ENCODE measurements around the gene NAA10.

Gene NAA10

GRCh38 chrX:153903991-153904957 lies 30.6 kb downstream of the NAA10 start, which contains the start of gene AVPR2:
TSS of gene AVPR2 (plus strand) at chrX:153904673. CDS start at chrX:153905146, 473 bp downstream.
- Mint-ChIP-seq H3K4me1 (peaks cover 45% of the 10 kb centered on the region), H3K4me3 (peak within 1 kb of the TSS; percentile 63), H3K27ac (ENCODE audit: low read depth) (peak within 1 kb of the TSS; percentile 85), H3K9me3 (no peaks in the 10 kb centered on the region), H3K36me3 (ENCODE audit: insufficient read depth) (peaks cover 16% of the 10 kb centered on the region), H3K27me3 (no peaks in the 10 kb centered on the region)
- DNase-seq (ENCODE audit: low spot score in 2 of 2) = no peak
- ATAC-seq (replicated peaks; ENCODE audit: extremely low read depth, poor library complexity, severe bottlenecking) = no peak

DNA sequence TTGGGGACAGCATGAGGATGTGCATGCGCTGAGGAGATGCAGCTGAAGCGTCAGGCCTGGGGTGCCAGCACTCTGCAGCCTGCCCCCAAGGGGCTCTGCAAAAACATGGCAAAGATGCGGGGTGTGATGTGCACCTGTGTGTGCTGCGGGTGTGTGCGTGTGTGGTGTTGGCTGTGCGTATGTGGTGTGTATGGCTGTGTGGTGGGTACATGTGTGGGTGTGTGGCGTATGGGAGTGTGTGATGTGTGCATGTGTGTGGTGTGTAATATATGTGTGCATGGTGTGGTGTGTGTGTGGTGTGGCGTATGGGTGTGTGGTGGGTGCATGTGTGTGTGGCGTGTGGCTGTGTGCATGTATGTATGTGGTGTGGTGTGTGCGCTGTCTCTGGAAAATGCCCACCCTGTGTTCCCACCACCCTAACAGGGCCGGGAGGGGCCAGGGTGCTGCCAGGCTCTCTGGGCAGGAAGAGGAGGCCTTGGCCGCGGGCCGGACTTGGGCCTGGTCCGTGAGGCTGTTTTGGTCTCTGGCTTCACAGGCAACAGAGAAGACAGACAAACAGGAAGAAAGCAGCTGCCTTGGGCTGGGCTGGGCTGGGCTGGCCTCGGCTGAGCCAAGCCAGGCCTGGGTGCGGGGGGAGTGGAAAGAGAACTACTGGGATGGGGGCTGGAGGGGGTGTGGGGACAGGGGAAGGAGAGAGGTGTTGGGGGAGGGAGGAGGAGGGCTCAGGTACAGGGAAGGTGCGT lies 31.4 kb downstream of the NAA10 start:
- peaks cover 13% of the 10 kb centered on the region for H3K36me3 Mint-ChIP-seq (ENCODE audit: insufficient read depth)
- H3K27ac Mint-ChIP-seq (ENCODE audit: low read depth) = peak overlapping the region; percentile 44
- H3K4me3 Mint-ChIP-seq = peak overlapping the region; percentile 63
- H3K27me3 Mint-ChIP-seq = no peaks in the 10 kb centered on the region
- ATAC-seq (replicated peaks; ENCODE audit: extremely low read depth, poor library complexity, severe bottlenecking) (no peak), DNase-seq (ENCODE audit: low spot score in 2 of 2) (no peak)
- H3K9me3 Mint-ChIP-seq = no peaks in the 10 kb centered on the region
- peaks cover 45% of the 10 kb centered on the region for H3K4me1 Mint-ChIP-seq

DNA sequence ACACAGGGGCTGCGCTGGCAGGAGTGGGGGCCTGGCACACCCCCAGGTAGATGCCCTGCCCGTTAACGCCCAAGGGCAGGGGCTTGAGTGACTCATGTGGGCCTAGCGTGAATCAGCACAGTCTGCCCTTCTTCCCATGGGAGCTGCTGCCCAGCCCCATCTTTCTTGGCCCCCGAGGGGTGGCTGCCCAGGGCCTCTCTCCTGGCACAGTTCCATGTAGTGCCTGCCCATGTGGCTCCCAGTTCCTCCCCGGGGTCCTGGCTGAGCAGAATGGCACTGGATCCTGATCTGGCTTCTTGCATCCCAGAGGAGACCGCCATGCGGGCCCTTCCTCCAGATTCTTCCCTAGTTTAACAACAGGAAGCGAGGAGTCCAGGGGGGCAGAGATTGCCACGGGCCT lies 32.5 kb downstream of the NAA10 start:
- peak overlapping the region; percentile 87 for H3K27ac Mint-ChIP-seq (ENCODE audit: low read depth)
- DNase-seq (ENCODE audit: low spot score in 2 of 2) (no peak), ATAC-seq (replicated peaks; ENCODE audit: extremely low read depth, poor library complexity, severe bottlenecking) (no peak)
- no peaks in the 10 kb centered on the region for H3K9me3 Mint-ChIP-seq
- H3K36me3 Mint-ChIP-seq (ENCODE audit: insufficient read depth) = peaks cover 10% of the 10 kb centered on the region
- H3K4me3 Mint-ChIP-seq = no peak overlapping the region
- H3K4me1 Mint-ChIP-seq = peaks cover 45% of the 10 kb centered on the region
- H3K27me3 Mint-ChIP-seq = no peaks in the 10 kb centered on the region

DNA sequence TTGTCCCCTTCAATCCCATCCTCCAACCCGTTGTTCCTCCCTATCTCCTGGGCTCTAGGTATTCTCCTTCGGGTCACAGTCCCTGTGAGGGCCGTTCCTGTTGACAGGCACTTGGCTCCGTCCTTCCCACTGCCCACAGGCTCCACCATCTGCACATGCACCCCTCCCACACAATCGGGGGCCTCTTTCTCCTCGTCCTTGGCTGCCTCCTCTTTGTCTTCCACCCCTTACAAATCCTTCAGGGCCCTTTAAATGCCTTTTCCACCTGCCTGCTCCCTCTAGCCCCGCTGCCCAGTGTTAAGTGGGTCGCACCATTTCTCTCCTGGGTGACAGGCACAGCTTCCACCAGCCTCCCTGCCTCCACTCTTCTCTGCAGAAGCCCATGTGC lies 33.1 kb downstream of the NAA10 start:
- no peak for DNase-seq (ENCODE audit: low spot score in 2 of 2)
- H3K36me3 Mint-ChIP-seq (ENCODE audit: insufficient read depth) = peaks cover 10% of the 10 kb centered on the region
- peak overlapping the region; percentile 29 for H3K4me3 Mint-ChIP-seq
- H3K4me1 Mint-ChIP-seq = peaks cover 45% of the 10 kb centered on the region
- peak overlapping the region; percentile 87 for H3K27ac Mint-ChIP-seq (ENCODE audit: low read depth)
- no peaks in the 10 kb centered on the region for H3K9me3 Mint-ChIP-seq
- no peaks in the 10 kb centered on the region for H3K27me3 Mint-ChIP-seq
- no peak for ATAC-seq (replicated peaks; ENCODE audit: extremely low read depth, poor library complexity, severe bottlenecking)

GRCh38 chrX:153900831-153901752 lies 33.7 kb downstream of the NAA10 start:
- H3K27ac Mint-ChIP-seq (ENCODE audit: low read depth) = peak overlapping the region; percentile 87
- peak; percentile 88 for ATAC-seq (replicated peaks; ENCODE audit: extremely low read depth, poor library complexity, severe bottlenecking)
- peaks cover 8% of the 10 kb centered on the region for H3K36me3 Mint-ChIP-seq (ENCODE audit: insufficient read depth)
- DNase-seq (ENCODE audit: low spot score in 2 of 2) = peak; percentile 17 to 52
- H3K27me3 Mint-ChIP-seq = no peaks in the 10 kb centered on the region
- no peaks in the 10 kb centered on the region for H3K9me3 Mint-ChIP-seq
- peak overlapping the region; percentile 29 for H3K4me3 Mint-ChIP-seq
- H3K4me1 Mint-ChIP-seq = peaks cover 40% of the 10 kb centered on the region

DNA sequence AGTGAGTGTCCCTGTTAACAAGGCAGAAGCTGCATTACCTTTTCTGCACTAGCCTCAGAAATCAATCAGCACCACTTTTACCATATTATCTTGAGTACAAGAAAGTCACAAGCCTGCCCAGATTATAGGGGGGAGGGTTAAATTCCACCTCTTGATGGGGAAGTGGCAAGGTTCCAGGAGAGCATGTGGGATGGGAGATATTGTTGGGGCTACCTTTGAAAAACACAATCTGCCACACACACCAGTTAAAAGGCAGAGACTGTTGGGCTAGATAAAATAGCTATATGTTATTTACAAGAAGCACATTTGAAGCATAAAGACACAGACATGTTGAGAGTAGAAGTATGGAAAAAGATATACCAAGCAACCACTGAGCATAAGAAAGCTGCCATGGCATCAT lies 36.9 kb downstream of the NAA10 start:
- Mint-ChIP-seq H3K27ac (ENCODE audit: low read depth) (no peak overlapping the region), H3K36me3 (ENCODE audit: insufficient read depth) (peaks cover 3% of the 10 kb centered on the region), H3K4me3 (no peak overlapping the region), H3K27me3 (no peaks in the 10 kb centered on the region), H3K4me1 (peaks cover 18% of the 10 kb centered on the region), H3K9me3 (no peaks in the 10 kb centered on the region)
- DNase-seq (ENCODE audit: low spot score in 2 of 2) (no peak), ATAC-seq (replicated peaks; ENCODE audit: extremely low read depth, poor library complexity, severe bottlenecking) (no peak)

GRCh38 chrX:153889123-153889522 lies 45.7 kb downstream of the NAA10 start:
- H3K27ac Mint-ChIP-seq (ENCODE audit: low read depth) = no peak overlapping the region
- no peak overlapping the region for H3K4me3 Mint-ChIP-seq
- peaks cover 1% of the 10 kb centered on the region for H3K36me3 Mint-ChIP-seq (ENCODE audit: insufficient read depth)

DNA sequence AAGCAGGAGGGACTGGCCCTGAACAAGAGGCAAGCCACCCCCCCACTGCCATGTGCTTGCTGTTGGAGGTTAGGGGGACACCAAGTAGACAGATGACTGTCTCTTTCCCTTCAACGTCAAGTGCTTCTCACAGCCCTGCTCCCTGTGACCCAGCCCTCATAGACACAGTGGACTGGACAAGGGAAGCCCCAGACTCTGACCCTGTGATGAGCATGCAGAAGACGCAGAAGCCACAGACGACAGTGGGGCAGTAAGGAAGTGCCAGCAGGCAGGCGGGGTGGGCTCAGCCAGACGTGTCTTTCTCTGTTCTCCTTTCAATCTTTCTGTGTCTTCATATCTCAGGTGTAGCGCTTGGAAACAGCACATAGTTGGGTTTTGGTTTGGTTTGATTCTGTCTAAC lies 46.5 kb downstream of the NAA10 start:
- no peak for ATAC-seq (replicated peaks; ENCODE audit: extremely low read depth, poor library complexity, severe bottlenecking)
- DNase-seq (ENCODE audit: low spot score in 2 of 2) = no peak
- Mint-ChIP-seq H3K27me3 (peaks cover 8% of the 10 kb centered on the region), H3K36me3 (ENCODE audit: insufficient read depth) (peaks cover 1% of the 10 kb centered on the region), H3K4me3 (no peak overlapping the region), H3K4me1 (no peaks in the 10 kb centered on the region), H3K27ac (ENCODE audit: low read depth) (no peak overlapping the region), H3K9me3 (no peaks in the 10 kb centered on the region)

More at GRCh38 chrX:153889123-153889522, 45.7 kb downstream of the NAA10 start:
- DNase-seq (ENCODE audit: low spot score in 2 of 2) (no peak), ATAC-seq (replicated peaks; ENCODE audit: extremely low read depth, poor library complexity, severe bottlenecking) (no peak)
- no peaks in the 10 kb centered on the region for H3K9me3 Mint-ChIP-seq
- H3K27me3 Mint-ChIP-seq = peaks cover 5% of the 10 kb centered on the region
- H3K4me1 Mint-ChIP-seq = no peaks in the 10 kb centered on the region

- Mint-ChIP-seq H3K9me3 (no peaks in the 10 kb centered on the region), H3K27me3 (peaks cover 12% of the 10 kb centered on the region), H3K4me3 (no peak overlapping the region), H3K27ac (ENCODE audit: low read depth) (no peak overlapping the region), H3K36me3 (ENCODE audit: insufficient read depth) (peaks cover 1% of the 10 kb centered on the region), H3K4me1 (no peaks in the 10 kb centered on the region)
- DNase-seq (ENCODE audit: low spot score in 2 of 2) = no peak
- ATAC-seq (replicated peaks; ENCODE audit: extremely low read depth, poor library complexity, severe bottlenecking) = no peak
Measured at GRCh38 chrX:153887385-153887784, 47.5 kb downstream of the NAA10 start.

GRCh38 chrX:153886915-153887314 lies 47.9 kb downstream of the NAA10 start:
- DNase-seq (ENCODE audit: low spot score in 2 of 2) (no peak), ATAC-seq (replicated peaks; ENCODE audit: extremely low read depth, poor library complexity, severe bottlenecking) (no peak)
- H3K4me3 Mint-ChIP-seq = peak overlapping the region; percentile 50
- H3K27me3 Mint-ChIP-seq = peaks cover 17% of the 10 kb centered on the region
- no peaks in the 10 kb centered on the region for H3K9me3 Mint-ChIP-seq
- H3K27ac Mint-ChIP-seq (ENCODE audit: low read depth) = no peak overlapping the region
- H3K36me3 Mint-ChIP-seq (ENCODE audit: insufficient read depth) = peaks cover 1% of the 10 kb centered on the region
- H3K4me1 Mint-ChIP-seq = no peaks in the 10 kb centered on the region

- H3K27ac Mint-ChIP-seq (ENCODE audit: low read depth) = no peak within 1 kb of the TSS
- DNase-seq (ENCODE audit: low spot score in 2 of 2) (no peak), ATAC-seq (replicated peaks; ENCODE audit: extremely low read depth, poor library complexity, severe bottlenecking) (no peak)
- no peaks in the 10 kb centered on the region for H3K4me1 Mint-ChIP-seq
- H3K36me3 Mint-ChIP-seq (ENCODE audit: insufficient read depth) = peaks cover 1% of the 10 kb centered on the region
- peaks cover 17% of the 10 kb centered on the region for H3K27me3 Mint-ChIP-seq
- H3K9me3 Mint-ChIP-seq = no peaks in the 10 kb centered on the region
- H3K4me3 Mint-ChIP-seq = peak within 1 kb of the TSS; percentile 50
Measured at GRCh38 chrX:153885968-153886903, 48.6 kb downstream of the NAA10 start, which contains the start of gene L1CAM. TSS of gene L1CAM (minus strand) at chrX:153886173. CDS start at chrX:153875836, 10,337 bp downstream.

All from central memory CD8-positive, alpha-beta T cell (primary cell).